ENCODE data around the gene OR2V2.
"Not testable (repeated sequence)": the region's sequence is repeated elsewhere in the genome, so short reads cannot be mapped to it uniquely, and the experiment has no call there.

The OR2V2 gene

DNA sequence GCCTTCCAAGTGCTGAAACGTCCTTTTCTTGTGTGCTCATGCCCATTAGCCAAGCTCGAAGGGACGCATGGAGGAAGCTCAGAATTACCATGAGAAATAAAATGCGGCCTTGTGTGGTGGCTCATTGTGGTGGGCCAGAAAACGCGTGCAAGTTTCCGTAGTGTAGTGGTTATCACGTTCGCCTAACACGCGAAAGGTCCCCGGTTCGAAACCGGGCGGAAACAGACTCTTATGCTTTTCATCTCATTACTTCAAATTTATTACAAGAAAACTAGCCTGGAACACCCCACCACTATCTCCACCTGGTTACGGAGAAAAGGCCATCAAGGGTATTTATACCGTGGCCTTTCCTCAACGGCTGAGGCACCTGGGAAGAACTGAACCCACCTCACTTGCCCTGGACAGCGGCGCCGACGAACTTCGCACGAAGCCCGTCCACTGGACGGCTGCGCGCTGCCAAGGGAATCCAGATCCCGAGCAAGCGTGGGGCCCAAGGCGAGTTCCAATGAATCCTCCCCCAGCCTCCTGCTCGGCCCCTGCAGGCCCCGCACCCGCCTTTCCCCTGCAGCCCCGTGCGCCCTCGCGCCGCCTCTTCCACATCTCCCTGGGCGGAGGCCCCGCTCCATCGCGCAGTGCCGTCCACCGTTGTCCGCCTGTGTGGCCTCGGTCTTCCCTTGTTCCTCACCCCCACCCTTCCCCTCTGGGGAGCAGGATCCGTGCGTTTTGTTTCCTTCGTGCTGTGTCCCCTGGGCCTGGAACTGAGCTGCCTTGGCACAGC lies 22.3 kb downstream of the OR2V2 start:
- peak; percentile 74 for DNase-seq (ENCODE audit: low read depth)

GRCh38 chr5:181170237-181170825 lies 22.9 kb downstream of the OR2V2 start:
- no peak for DNase-seq (ENCODE audit: low read depth)

DNA sequence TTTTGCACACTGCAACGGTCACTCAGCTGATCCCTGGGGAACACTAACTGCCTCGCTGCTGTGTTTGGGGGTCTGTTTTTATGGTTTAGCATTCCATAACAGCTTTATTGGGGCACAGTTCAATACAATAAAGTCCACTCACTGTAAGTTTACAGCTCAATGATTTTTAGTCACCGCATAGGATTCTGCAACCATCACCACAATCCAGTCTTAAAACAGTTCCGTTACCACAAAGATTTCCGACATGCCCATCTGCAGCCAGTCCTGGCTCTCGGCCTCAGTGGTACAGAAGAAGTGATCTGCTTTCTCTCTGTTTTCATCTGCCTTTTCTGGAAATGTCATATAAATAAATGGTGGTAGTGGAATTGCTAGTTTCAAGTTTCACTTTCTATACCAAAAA lies 23.6 kb downstream of the OR2V2 start:
- peak; percentile 49 for DNase-seq (ENCODE audit: low read depth)

- no peak for DNase-seq (ENCODE audit: low read depth)
Measured at GRCh38 chr5:181171782-181172181, 24.4 kb downstream of the OR2V2 start.

DNA sequence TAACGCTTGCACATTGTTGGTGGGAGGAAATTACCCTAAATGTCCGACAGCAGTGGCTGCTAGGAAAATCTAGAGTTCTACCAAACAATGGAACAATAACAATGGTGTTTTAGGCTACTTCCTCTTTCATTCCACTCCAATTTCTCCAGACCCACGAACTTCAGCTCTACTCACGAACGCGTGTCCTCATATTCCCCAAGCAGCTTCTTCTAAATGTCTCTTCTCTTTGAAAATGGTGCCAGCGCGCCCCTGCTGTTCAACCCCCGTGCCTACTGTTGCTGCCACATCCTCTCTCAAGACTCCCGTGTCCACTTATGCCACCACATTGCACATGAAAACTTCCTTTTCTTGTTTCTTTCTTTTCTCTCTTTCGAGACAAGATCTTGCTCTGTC lies 25.6 kb downstream of the OR2V2 start:
- DNase-seq (ENCODE audit: low read depth), result no peak

- DNase-seq (ENCODE audit: low read depth), result peak; percentile 91
Measured at GRCh38 chr5:181173420-181174342, 26.3 kb downstream of the OR2V2 start.

- DNase-seq (ENCODE audit: low read depth), result no peak
Measured at GRCh38 chr5:181176254-181176952, 29.0 kb downstream of the OR2V2 start.

GRCh38 chr5:181177559-181177958 lies 30.2 kb downstream of the OR2V2 start:
- not testable (repeated sequence) for DNase-seq (ENCODE audit: low read depth)

GRCh38 chr5:181181650-181182565 lies 34.5 kb downstream of the OR2V2 start:
- DNase-seq (ENCODE audit: low read depth), result peak; percentile 78

DNA sequence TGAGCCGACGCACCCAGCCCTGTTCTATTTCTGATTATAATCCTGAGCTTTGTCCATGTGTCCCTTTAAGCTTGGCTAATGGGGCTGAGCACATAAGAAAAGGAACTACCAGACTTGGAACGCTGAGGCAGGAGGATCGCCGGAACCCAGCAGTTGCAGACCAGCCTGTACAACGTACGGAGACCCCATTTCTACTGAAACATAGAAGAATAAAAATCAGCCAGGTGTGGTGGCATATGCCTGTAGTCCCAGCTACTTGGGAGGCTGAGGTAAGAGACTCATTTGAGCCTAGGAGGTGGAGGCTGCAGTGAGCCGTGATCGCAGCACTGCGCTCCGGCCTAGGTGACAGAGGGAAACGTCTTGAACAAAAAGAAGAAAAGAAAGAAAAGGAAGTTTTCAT lies 35.3 kb downstream of the OR2V2 start:
- no peak for DNase-seq (ENCODE audit: low read depth)

- no peak for DNase-seq (ENCODE audit: low read depth)
Measured at GRCh38 chr5:181184845-181185216, 37.4 kb downstream of the OR2V2 start.

- DNase-seq (ENCODE audit: low read depth), result no peak
Measured at GRCh38 chr5:181185560-181185959, 38.2 kb downstream of the OR2V2 start.

DNA sequence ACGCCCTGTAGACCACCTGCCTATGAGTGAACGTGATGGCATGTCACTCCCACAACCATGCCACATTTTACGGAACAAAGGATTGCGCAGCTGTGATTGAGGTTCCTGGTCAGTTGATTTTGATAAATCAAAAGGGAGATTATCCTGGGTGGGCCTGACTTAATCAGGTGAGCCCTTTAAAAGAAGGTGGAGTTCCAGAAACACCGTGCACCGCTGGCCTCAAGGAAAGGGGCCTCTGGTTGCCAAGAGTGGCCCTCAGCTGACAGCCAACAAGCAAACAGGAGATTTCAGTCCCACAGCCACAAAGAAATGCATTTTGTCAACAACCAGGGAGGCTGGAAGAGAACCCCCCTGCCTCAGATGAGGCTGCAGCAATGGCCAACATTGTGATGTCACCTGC lies 38.6 kb downstream of the OR2V2 start:
- DNase-seq (ENCODE audit: low read depth), result no peak

DNA sequence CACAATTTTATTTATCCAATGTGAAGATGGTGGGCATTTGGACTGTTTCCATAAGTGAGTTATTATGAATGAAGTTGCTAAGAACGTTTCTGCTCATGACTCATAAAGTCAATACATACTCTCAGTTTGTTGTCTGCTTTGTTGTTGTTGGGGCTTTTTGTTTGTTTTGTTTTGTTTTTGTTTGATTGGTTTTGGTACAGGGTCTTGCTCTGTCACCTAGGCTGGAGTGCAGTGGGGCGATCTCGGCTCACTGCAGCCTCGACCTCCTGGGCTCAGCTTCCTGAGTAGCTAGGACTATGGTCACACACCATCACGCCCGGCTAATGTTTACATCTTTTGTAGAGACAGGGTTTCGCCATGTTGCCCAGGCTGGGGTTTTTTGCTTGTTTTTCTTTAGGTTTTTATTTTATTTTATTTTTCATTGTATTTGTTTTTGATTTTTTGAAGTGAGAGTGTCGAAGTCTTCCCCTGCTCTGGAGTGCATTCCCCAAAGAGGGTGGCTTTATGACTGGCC lies 39.7 kb downstream of the OR2V2 start:
- no peak for DNase-seq (ENCODE audit: low read depth)

GRCh38 chr5:181187500-181188213 lies 40.3 kb downstream of the OR2V2 start:
- peak; percentile 79 for DNase-seq (ENCODE audit: low read depth)

DNA sequence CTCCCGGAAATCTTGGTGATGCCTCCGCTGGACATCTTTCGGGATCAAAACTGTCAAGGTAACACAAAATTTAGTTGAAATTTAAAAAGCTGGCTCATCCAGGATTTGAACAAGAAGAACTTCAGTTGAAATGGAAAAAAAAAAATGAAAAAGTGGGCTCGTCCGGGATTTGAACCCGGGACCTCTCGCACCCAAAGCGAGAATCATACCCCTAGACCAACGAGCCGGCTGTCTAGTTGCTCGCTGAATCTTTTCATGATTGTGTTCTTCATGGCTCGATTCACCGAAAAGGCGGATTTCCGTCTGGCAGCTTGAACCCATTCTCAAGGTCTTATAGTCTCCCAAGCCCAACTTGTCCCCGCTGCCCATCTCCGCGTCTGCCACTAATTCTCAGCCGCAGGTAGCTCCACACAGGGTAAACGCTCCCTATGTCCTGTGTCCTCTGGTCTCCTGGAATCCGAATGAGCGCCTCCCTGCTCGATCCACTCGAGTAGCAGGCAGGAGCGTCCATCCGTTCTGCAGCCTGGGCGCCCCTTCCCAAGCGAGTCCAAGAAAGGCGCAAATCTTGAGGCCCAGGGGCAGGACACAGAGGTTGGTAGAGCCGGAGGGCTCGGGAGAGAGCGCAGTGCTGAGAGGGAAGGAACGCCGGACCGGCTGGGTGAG lies 41.4 kb downstream of the OR2V2 start:
- DNase-seq (ENCODE audit: low read depth), result peak; percentile 54

DNA sequence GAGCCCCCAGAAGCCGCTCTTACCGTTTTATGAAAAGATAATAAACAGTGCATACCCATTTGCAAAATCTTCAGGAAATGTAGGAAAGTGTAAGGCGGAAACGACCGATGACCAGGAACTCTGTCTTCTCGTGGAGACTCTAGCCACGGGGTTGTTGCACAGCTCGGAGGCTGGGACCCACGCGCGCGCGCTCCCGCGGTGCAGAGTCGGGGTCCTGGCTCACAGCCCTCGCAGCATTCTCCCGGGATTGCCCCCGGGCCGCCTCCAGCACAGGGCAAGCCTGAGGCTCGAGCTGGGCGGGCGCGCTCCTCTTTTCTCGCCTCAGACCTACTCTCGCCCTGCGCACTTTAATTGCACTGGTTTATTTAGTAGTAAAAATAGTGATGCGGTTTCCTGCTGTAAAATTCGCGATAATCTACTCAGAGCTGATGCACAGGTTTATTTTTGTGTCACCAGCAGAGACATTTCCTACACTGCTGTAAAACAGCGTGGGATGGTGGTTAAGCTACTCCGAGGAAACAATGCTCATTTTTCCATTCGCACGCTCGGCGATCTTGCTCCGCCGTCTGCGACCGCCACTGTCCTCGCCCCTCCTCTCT lies 42.1 kb downstream of the OR2V2 start:
- peak; percentile 54 for DNase-seq (ENCODE audit: low read depth)

- DNase-seq (ENCODE audit: low read depth), result no peak
Measured at GRCh38 chr5:181189962-181190710, 42.8 kb downstream of the OR2V2 start.

Data from iris pigment epithelial cell (primary cell).